PC-9 (cell line): ENCODE measurements around the gene TBX20.
"Not testable (repeated sequence)": the region's sequence is repeated elsewhere in the genome, so short reads cannot be mapped to it uniquely, and the experiment has no call there.

Experiments used
- CTCF ChIP-seq: fragments of 200-600 bp; sonication (generic); conservative IDR thresholded peaks from 2 replicates; pipeline ENCODE4 v1.6.1; 2017; ENCODE audit warnings: mixed run types, antibody characterized with exemption, mild to moderate bottlenecking, moderate library complexity
- EZH2 ChIP-seq: fragments of 200-600 bp; sonication (generic); IDR thresholded peaks from 2 replicates; pipeline ENCODE4 v1.8.0; 2017; ENCODE audit warnings: antibody characterized with exemption, low read depth

- TF ChIP-seq CTCF, EZH2: not testable (repeated sequence)
These were observed 24.7 kb downstream of the TBX20 start for GRCh38 chr7:35229116-35229780.
